Parathyroid adenoma (tissue), 2 donors: ENCODE data around the gene MYEOV.

ENCODE experiments used
- H2AFZ ChIP-seq: fragments of 300-600 bp; sonication (generic); one replicate; pipeline ENCODE4 v1.7.0; 2017; ENCODE audit warnings: antibody characterized with exemption, mild to moderate bottlenecking
- H3K27ac ChIP-seq: fragments of 300-600 bp; sonication (generic); one replicate; pipeline ENCODE4 v1.7.0; 2017
- H3K27me3 ChIP-seq: fragments of 300-600 bp; sonication (generic); one replicate; pipeline ENCODE4 v1.7.0; 2017; ENCODE audit warnings: low read length; ENCODE audit not compliant: control insufficient read depth, insufficient read depth
- H3K36me3 ChIP-seq: fragments of 300-600 bp; sonication (generic); one replicate; pipeline ENCODE4 v1.7.0; 2017; ENCODE audit warnings: low read length; ENCODE audit not compliant: control insufficient read depth, insufficient read depth
- H3K4me1 ChIP-seq: fragments of 300-600 bp; sonication (generic); one replicate; pipeline ENCODE4 v1.7.0; 2017; ENCODE audit warnings: control low read depth
- H3K4me2 ChIP-seq: fragments of 300-600 bp; sonication (generic); one replicate; pipeline ENCODE4 v1.7.0; 2017; ENCODE audit warnings: low read length
- H3K4me3 ChIP-seq: fragments of 300-600 bp; sonication (generic); one replicate; pipeline ENCODE4 v1.7.0; 2017; ENCODE audit warnings: low read depth, low read length
- H3K79me2 ChIP-seq: fragments of 300-600 bp; sonication (generic); one replicate; pipeline ENCODE4 v1.7.0; 2017; ENCODE audit warnings: control low read depth
- H3K9ac ChIP-seq: fragments of 300-600 bp; sonication (generic); one replicate; pipeline ENCODE4 v1.7.0; 2017; ENCODE audit warnings: mild to moderate bottlenecking
- H3K9me3 ChIP-seq: fragments of 300-600 bp; sonication (generic); one replicate; pipeline ENCODE4 v1.7.0; 2017; ENCODE audit warnings: low read length; ENCODE audit not compliant: control insufficient read depth
- CTCF ChIP-seq: fragments of 300-600 bp; sonication (generic); IDR thresholded peaks from one replicate; pipeline ENCODE4 v1.7.0; 2017; ENCODE audit warnings: antibody characterized with exemption, mild to moderate bottlenecking
- donor health status: primary hyperparathyroidism.

MYEOV gene

GRCh38 chr11:69295079-69295994 is 1.4 kb downstream of the MYEOV start:
- H3K4me1 ChIP-seq = no peaks in the 10 kb centered on the region
- H3K4me2 ChIP-seq = no peak overlapping the region
- no peaks in the 10 kb centered on the region for H3K36me3 ChIP-seq
- TF ChIP-seq CTCF = no peak
- H3K27ac ChIP-seq = no peak overlapping the region
- no peak overlapping the region for H3K4me3 ChIP-seq
- H3K27me3 ChIP-seq = no peaks in the 10 kb centered on the region
- H3K79me2 ChIP-seq = no peaks in the 10 kb centered on the region
- H3K9ac ChIP-seq = no peak overlapping the region
- H2AFZ ChIP-seq = no peak overlapping the region
- no peaks in the 10 kb centered on the region for H3K9me3 ChIP-seq

- H3K9ac ChIP-seq = no peak overlapping the region
- no peak overlapping the region for H3K4me3 ChIP-seq
- H3K9me3 ChIP-seq = no peaks in the 10 kb centered on the region
- no peaks in the 10 kb centered on the region for H3K36me3 ChIP-seq
- H3K4me2 ChIP-seq = no peak overlapping the region
- no peaks in the 10 kb centered on the region for H3K27me3 ChIP-seq
- no peak overlapping the region for H3K27ac ChIP-seq
- H3K79me2 ChIP-seq = no peaks in the 10 kb centered on the region
- no peak overlapping the region for H2AFZ ChIP-seq
- H3K4me1 ChIP-seq = no peaks in the 10 kb centered on the region
- no peak for TF ChIP-seq CTCF
Observed at GRCh38 chr11:69295995-69296889, 2.3 kb downstream of the MYEOV start.

- no peaks in the 10 kb centered on the region for H3K79me2 ChIP-seq
- no peaks in the 10 kb centered on the region for H3K27me3 ChIP-seq
- H3K9ac ChIP-seq = no peak overlapping the region
- H3K36me3 ChIP-seq = no peaks in the 10 kb centered on the region
- no peak overlapping the region for H3K4me3 ChIP-seq
- no peak overlapping the region for H3K4me2 ChIP-seq
- TF ChIP-seq CTCF = no peak
- no peak overlapping the region for H2AFZ ChIP-seq
- H3K27ac ChIP-seq = peak overlapping the region; percentile 66
- H3K4me1 ChIP-seq = no peaks in the 10 kb centered on the region
- no peaks in the 10 kb centered on the region for H3K9me3 ChIP-seq
Observed at GRCh38 chr11:69296890-69297786, 3.2 kb downstream of the MYEOV start.

GRCh38 chr11:69297787-69298266 is 3.9 kb downstream of the MYEOV start:
- no peaks in the 10 kb centered on the region for H3K4me1 ChIP-seq
- no peaks in the 10 kb centered on the region for H3K79me2 ChIP-seq
- no peak overlapping the region for H2AFZ ChIP-seq
- H3K9ac ChIP-seq = no peak overlapping the region
- no peaks in the 10 kb centered on the region for H3K9me3 ChIP-seq
- H3K36me3 ChIP-seq = no peaks in the 10 kb centered on the region
- peak overlapping the region; percentile 66 for H3K27ac ChIP-seq
- H3K4me2 ChIP-seq = no peak overlapping the region
- H3K4me3 ChIP-seq = no peak overlapping the region
- no peak for TF ChIP-seq CTCF
- H3K27me3 ChIP-seq = no peaks in the 10 kb centered on the region
